ENCODE data around the gene OR5K4. TPM values are rescaled to one million over a fixed set of nuclear protein-coding genes. Genes with fewer than 3 reads are reported as not detected.

OR5K4 gene
- total and polyA plus RNA-seq, 10 of the 15 experiments (the other 5 are each of a cell fraction or from before 2014, with no cell fraction given): 2.1 TPM; not detected in 9

DNA sequence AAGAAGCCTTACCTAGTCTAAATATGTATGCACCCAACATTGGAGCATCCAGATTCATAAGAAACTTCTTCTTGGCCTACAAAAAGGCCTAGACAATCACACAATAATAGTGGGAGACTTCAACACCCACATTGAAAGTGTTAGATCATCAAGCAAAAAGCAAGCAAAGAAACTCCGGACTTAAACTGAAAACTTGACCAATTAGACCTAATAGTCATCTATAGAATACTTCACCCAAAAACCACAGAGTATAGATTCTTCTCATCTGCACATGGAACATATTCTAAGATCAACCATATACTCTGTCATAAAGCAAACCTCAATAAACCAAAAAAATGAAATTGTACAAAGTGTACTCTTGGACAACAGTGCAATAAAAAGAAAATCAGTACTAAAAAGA, 22.3 kb upstream of the OR5K4 start (continued):
- TF ChIP-seq CHD4 (IDR thresholded peaks at IDR 0.05): no peak
- no peak for TF ChIP-seq RB1 (IDR thresholded peaks at IDR 0.05; ENCODE audit: borderline replicate concordance)
- no peak for TF ChIP-seq RELA (IDR thresholded peaks at IDR 0.05; ENCODE audit: borderline replicate concordance, partially characterized antibody)
- peak; percentile 82 for TF ChIP-seq MTA2 (IDR thresholded peaks at IDR 0.05; ENCODE audit: low read depth)
- peak; percentile 89 for TF ChIP-seq RUNX3 (IDR thresholded peaks at IDR 0.05; ENCODE audit: low read length)
- TF ChIP-seq ATF7 (IDR thresholded peaks at IDR 0.05; ENCODE audit: low read depth): 0 out of 2 replicates have a peak, but pooled peaks have one; percentile 17
- peak; percentile 75 for TF ChIP-seq JUNB (IDR thresholded peaks at IDR 0.05)
- TF ChIP-seq CBX5 (IDR thresholded peaks at IDR 0.05; ENCODE audit: low read depth): no peak
- TF ChIP-seq DPF2 (IDR thresholded peaks at IDR 0.05): 0 out of 2 replicates have a peak, but pooled peaks have one; percentile 26
- peak; percentile 60; the same call in 1 of the 2 replicates for TF ChIP-seq NFIC (IDR thresholded peaks at IDR 0.05; ENCODE audit: low read depth, low read length)
- no peak for TF ChIP-seq E2F8 (IDR thresholded peaks at IDR 0.05; ENCODE audit: low read depth, partially characterized antibody)
- no peak for TF ChIP-seq IKZF1 (conservative IDR thresholded peaks at IDR 0.05)
- TF ChIP-seq ZSCAN29 (IDR thresholded peaks at IDR 0.05): no peak
- TF ChIP-seq TCF12 (IDR thresholded peaks at IDR 0.05; ENCODE audit: low read depth, low read length): no peak
- no peak for TF ChIP-seq NFYB (IDR thresholded peaks at IDR 0.05; ENCODE audit: insufficient read depth, low read depth, low read length)
- TF ChIP-seq PML (IDR thresholded peaks at IDR 0.05; ENCODE audit: low read length): no peak
- TF ChIP-seq ESRRA (IDR thresholded peaks at IDR 0.05; ENCODE audit: low read length): no peak
- TF ChIP-seq EP300 (IDR thresholded peaks at IDR 0.05; ENCODE audit: borderline replicate concordance in 1 of 2, control insufficient read depth in 1 of 2, low read depth in 2 of 2, low read length in 2 of 2): peak in 1 of 2 experiments; percentile 39; a peak in 1 of 4 replicates
- TF ChIP-seq IRF5 (IDR thresholded peaks at IDR 0.05; ENCODE audit: borderline replicate concordance): no peak
- TF ChIP-seq, protein P1, sequence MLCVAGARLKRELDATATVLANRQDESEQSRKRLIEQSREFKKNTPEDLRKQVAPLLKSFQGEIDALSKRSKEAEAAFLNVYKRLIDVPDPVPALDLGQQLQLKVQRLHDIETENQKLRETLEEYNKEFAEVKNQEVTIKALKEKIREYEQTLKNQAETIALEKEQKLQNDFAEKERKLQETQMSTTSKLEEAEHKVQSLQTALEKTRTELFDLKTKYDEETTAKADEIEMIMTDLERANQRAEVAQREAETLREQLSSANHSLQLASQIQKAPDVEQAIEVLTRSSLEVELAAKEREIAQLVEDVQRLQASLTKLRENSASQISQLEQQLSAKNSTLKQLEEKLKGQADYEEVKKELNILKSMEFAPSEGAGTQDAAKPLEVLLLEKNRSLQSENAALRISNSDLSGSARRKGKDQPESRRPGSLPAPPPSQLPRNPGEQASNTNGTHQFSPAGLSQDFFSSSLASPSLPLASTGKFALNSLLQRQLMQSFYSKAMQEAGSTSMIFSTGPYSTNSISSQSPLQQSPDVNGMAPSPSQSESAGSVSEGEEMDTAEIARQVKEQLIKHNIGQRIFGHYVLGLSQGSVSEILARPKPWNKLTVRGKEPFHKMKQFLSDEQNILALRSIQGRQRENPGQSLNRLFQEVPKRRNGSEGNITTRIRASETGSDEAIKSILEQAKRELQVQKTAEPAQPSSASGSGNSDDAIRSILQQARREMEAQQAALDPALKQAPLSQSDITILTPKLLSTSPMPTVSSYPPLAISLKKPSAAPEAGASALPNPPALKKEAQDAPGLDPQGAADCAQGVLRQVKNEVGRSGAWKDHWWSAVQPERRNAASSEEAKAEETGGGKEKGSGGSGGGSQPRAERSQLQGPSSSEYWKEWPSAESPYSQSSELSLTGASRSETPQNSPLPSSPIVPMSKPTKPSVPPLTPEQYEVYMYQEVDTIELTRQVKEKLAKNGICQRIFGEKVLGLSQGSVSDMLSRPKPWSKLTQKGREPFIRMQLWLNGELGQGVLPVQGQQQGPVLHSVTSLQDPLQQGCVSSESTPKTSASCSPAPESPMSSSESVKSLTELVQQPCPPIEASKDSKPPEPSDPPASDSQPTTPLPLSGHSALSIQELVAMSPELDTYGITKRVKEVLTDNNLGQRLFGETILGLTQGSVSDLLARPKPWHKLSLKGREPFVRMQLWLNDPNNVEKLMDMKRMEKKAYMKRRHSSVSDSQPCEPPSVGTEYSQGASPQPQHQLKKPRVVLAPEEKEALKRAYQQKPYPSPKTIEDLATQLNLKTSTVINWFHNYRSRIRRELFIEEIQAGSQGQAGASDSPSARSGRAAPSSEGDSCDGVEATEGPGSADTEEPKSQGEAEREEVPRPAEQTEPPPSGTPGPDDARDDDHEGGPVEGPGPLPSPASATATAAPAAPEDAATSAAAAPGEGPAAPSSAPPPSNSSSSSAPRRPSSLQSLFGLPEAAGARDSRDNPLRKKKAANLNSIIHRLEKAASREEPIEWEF (IDR thresholded peaks at IDR 0.05; ENCODE audit: insufficient replicate concordance, low read depth, low read length): no peak
- no peak for TF ChIP-seq JUND (IDR thresholded peaks at IDR 0.05; ENCODE audit: low read depth, low read length)
- TF ChIP-seq ZNF274 (IDR thresholded peaks at IDR 0.05; ENCODE audit: insufficient read depth, insufficient read length): no peak
- TF ChIP-seq MXI1 (IDR thresholded peaks at IDR 0.05; ENCODE audit: low read depth, low read length): no peak
- TF ChIP-seq CHD1 (IDR thresholded peaks at IDR 0.05; ENCODE audit: low read depth, low read length): no peak

Data from GM12878 (cell line).